HepG2 (cell line): Measurements from ENCODE around the gene FAM174C.

ENCODE experiments used
- CTCF ChIP-seq: sonication (generic); formaldehyde crosslinking; IDR thresholded peaks from 2 replicates; pipeline ENCODE4 v1.5.0; 2020; ENCODE audit warnings: mild to moderate bottlenecking, missing genetic modification reagents, moderate library complexity
- E2F5 ChIP-seq: sonication (generic); formaldehyde crosslinking; conservative IDR thresholded peaks from 2 replicates; pipeline ENCODE4 v1.4.0; 2020; ENCODE audit warnings: missing genetic modification reagents
- GMEB1 ChIP-seq: sonication (generic); formaldehyde crosslinking; IDR thresholded peaks from 2 replicates; pipeline ENCODE4 v1.5.1; 2020; ENCODE audit warnings: missing genetic modification reagents, mild to moderate bottlenecking, borderline replicate concordance
- GTF2F1 ChIP-seq: fragments of 150-350 bp; IDR thresholded peaks from 2 replicates; pipeline ENCODE4 v1.6.1; 2014; ENCODE audit warnings: low read length
- MAZ ChIP-seq, 2 experiments: sonication (generic) in 1 of 2; formaldehyde crosslinking in 1 of 2; IDR thresholded peaks; 2 replicates each; pipeline versions ENCODE4 v1.5.0 to v1.6.1; 2012 to 2020; ENCODE audit warnings: low read depth in 2 of 2, mild to moderate bottlenecking in 2 of 2, borderline replicate concordance in 1 of 2, improper control_type of control experiment in 1 of 2, low read length in 1 of 2, missing genetic modification reagents in 1 of 2, moderate library complexity in 1 of 2
- NFIB ChIP-seq: sonication (generic); formaldehyde crosslinking; IDR thresholded peaks from 2 replicates; pipeline ENCODE4 v1.9.0; 2021; ENCODE audit warnings: missing genetic modification reagents, mild to moderate bottlenecking, borderline replicate concordance
- TCF7L2 ChIP-seq: IDR thresholded peaks from 2 replicates; pipeline ENCODE4 v1.6.1; 2011; ENCODE audit warnings: mild to moderate bottlenecking, low read depth, low read length, moderate library complexity
- TEAD3 ChIP-seq: optimal IDR thresholded peaks from 2 replicates; pipeline ENCODE3; 2016; ENCODE audit warnings: borderline replicate concordance
- ZNF607 ChIP-seq: sonication (generic); formaldehyde crosslinking; IDR thresholded peaks from 2 replicates; pipeline ENCODE4 v1.5.1; 2020; ENCODE audit warnings: missing genetic modification reagents, mild to moderate bottlenecking, borderline replicate concordance
- ZNF660 ChIP-seq: sonication (generic); formaldehyde crosslinking; IDR thresholded peaks from 2 replicates; pipeline ENCODE4 v1.5.1; 2020; ENCODE audit warnings: mild to moderate bottlenecking, low read depth, missing genetic modification reagents, borderline replicate concordance
- ZNF83 ChIP-seq: sonication (generic); formaldehyde crosslinking; IDR thresholded peaks from 2 replicates; pipeline ENCODE4 v1.4.0; 2020; ENCODE audit warnings: missing genetic modification reagents, mild to moderate bottlenecking, borderline replicate concordance

GRCh38 chr19:1275976-1276627 is 772 bp downstream of the FAM174C start:
- TF ChIP-seq ZNF660 (CRISPR knock-in tag) (no peak), ZNF83 (CRISPR knock-in tag) (no peak), GMEB1 (CRISPR knock-in tag) (peak; percentile 52), TEAD3 (no peak), NFIB (no peak), E2F5 (CRISPR knock-in tag) (no peak), ZNF607 (CRISPR knock-in tag) (no peak; the same call in 1 of the 2 replicates), MAZ (IDR thresholded peaks at IDR 0.05; ENCODE audit: borderline replicate concordance, low read depth, low read length) (no peak), MAZ (CRISPR knock-in tag; IDR thresholded peaks at IDR 0.05; ENCODE audit: low read depth) (0 out of 2 replicates have a peak, but pooled peaks have one; percentile 17), GTF2F1 (no peak), TCF7L2 (no peak), CTCF (CRISPR knock-in tag) (no peak)
